Hepatocyte (in vitro differentiated cells): Measurements from ENCODE around the gene IL4R. TPM values are rescaled to one million over a fixed set of nuclear protein-coding genes. Genes with fewer than 3 reads are reported as not detected.

ENCODE experiments used
- DNase-seq: peaks from one replicate; pipeline ENCODE4 v3.0.0-alpha.2; 2016; ENCODE audit warnings: low spot score
- H2AFZ ChIP-seq: fragments of 200-600 bp; sonication (generic); 2 replicates; pipeline ENCODE4 v1.6.0; 2016; ENCODE audit warnings: antibody characterized with exemption, mild to moderate bottlenecking
- H3K27ac ChIP-seq: fragments of 200-600 bp; sonication (generic); 2 replicates; pipeline ENCODE4 v1.5.1; 2016; ENCODE audit warnings: mild to moderate bottlenecking
- H3K27me3 ChIP-seq: fragments of 200-600 bp; sonication (generic); 2 replicates; pipeline ENCODE4 v1.6.1; 2016
- H3K36me3 ChIP-seq: fragments of 200-600 bp; sonication (generic); replicated peaks from 2 replicates; pipeline ENCODE4 v1.5.1; 2016; ENCODE audit warnings: low read depth; ENCODE audit not compliant: insufficient read depth
- H3K4me1 ChIP-seq: fragments of 200-600 bp; sonication (generic); 2 replicates; pipeline ENCODE4 v1.5.1; 2016; ENCODE audit warnings: mild to moderate bottlenecking, moderate library complexity; ENCODE audit not compliant: insufficient read depth
- H3K4me2 ChIP-seq: fragments of 200-600 bp; sonication (generic); 2 replicates; pipeline ENCODE4 v1.6.0; 2016
- H3K4me3 ChIP-seq: fragments of 200-600 bp; sonication (generic); 2 replicates; pipeline ENCODE4 v1.5.1; 2016; ENCODE audit warnings: mild to moderate bottlenecking
- H3K79me2 ChIP-seq: fragments of 200-600 bp; sonication (generic); 2 replicates; pipeline ENCODE4 v1.6.0; 2017; ENCODE audit warnings: mild to moderate bottlenecking
- H3K9me2 ChIP-seq: fragments of 200-600 bp; sonication (generic); replicated peaks from 2 replicates; pipeline ENCODE4 v1.6.0; 2017; ENCODE audit warnings: mild to moderate bottlenecking; ENCODE audit not compliant: insufficient read depth
- H3K9me3 ChIP-seq: fragments of 200-600 bp; sonication (generic); 2 replicates; pipeline ENCODE4 v1.5.1; 2016; ENCODE audit warnings: low read depth, mild to moderate bottlenecking
- H4K20me1 ChIP-seq: fragments of 200-600 bp; sonication (generic); 2 replicates; pipeline ENCODE4 v1.6.0; 2016; ENCODE audit warnings: mild to moderate bottlenecking; ENCODE audit not compliant: insufficient read depth, poor library complexity, severe bottlenecking
- CTCF ChIP-seq: fragments of 200-600 bp; sonication (generic); IDR thresholded peaks from 2 replicates; pipeline ENCODE4 v1.5.1; 2016; ENCODE audit warnings: antibody characterized with exemption, mild to moderate bottlenecking; ENCODE audit not compliant: poor library complexity
- EZH2 ChIP-seq: fragments of 200-600 bp; sonication (generic); IDR thresholded peaks from 2 replicates; pipeline ENCODE4 v1.6.1; 2016; ENCODE audit warnings: antibody characterized with exemption, mild to moderate bottlenecking, borderline replicate concordance
- EZH2phosphoT487 ChIP-seq: fragments of 200-600 bp; sonication (generic); IDR thresholded peaks from one replicate; pipeline ENCODE4 v1.6.1; 2018; ENCODE audit warnings: antibody characterized with exemption, mild to moderate bottlenecking, low read depth, moderate library complexity; ENCODE audit not compliant: unreplicated experiment, severe bottlenecking
- WGBS: methylation state at CpG from one replicate; pipeline ENCODE4 v1.1.6; 2016; ENCODE audit warnings: low lambda C conversion rate; ENCODE audit errors: missing lambda C conversion rate; 5-methylcytosine and 5-hydroxymethylcytosine counted together
- polyA plus RNA-seq: library from polyadenylated mRNA; unstranded; fragments of >200 nt; fragmentation: Nextera tagmentation; extraction: Ambion mirVana; gene quantifications from 2 replicates; pipeline ENCODE4 v1.2.1, GENCODE V29; 2016
- total RNA-seq: library from RNA; depleted of rRNA; stranded (reverse); fragments of >200 nt; gene quantifications from 2 replicates; pipeline ENCODE4 v1.2.3, GENCODE V29; 2014

Gene IL4R
- total and polyA plus RNA-seq, 2 experiments from 2014 or later, result 22.3 to 23.6 TPM

- no peaks in the 10 kb centered on the region for H3K9me3 ChIP-seq
- peaks cover 40% of the 10 kb centered on the region for H3K79me2 ChIP-seq
- H3K27me3 ChIP-seq, result no peaks in the 10 kb centered on the region
- H3K4me3 ChIP-seq, result no peak overlapping the region
- H3K4me2 ChIP-seq, result no peak overlapping the region
- H3K4me1 ChIP-seq, result peaks cover 7% of the 10 kb centered on the region
- no peak overlapping the region for H3K27ac ChIP-seq
- no peaks in the 10 kb centered on the region for H4K20me1 ChIP-seq
- H3K36me3 ChIP-seq, result no peaks in the 10 kb centered on the region
- WGBS, result 88% methylated on average over 6 of the region's 6 CpGs
- no peaks in the 10 kb centered on the region for H3K9me2 ChIP-seq
- DNase-seq, result no peak
- TF ChIP-seq EZH2 (no peak), CTCF (no peak), EZH2phosphoT487 (no peak)
- no peak overlapping the region for H2AFZ ChIP-seq
Observed at GRCh38 chr16:27332105-27332504, 18.3 kb downstream of the IL4R start.

- WGBS, result 82% methylated on average over 6 of the region's 6 CpGs
- Histone ChIP-seq H3K27ac (no peak overlapping the region), H3K79me2 (peaks cover 33% of the 10 kb centered on the region), H3K4me2 (no peak overlapping the region), H2AFZ (no peak overlapping the region), H4K20me1 (no peaks in the 10 kb centered on the region), H3K36me3 (no peaks in the 10 kb centered on the region), H3K9me2 (no peaks in the 10 kb centered on the region), H3K27me3 (no peaks in the 10 kb centered on the region), H3K4me3 (no peak overlapping the region), H3K4me1 (no peaks in the 10 kb centered on the region), H3K9me3 (no peaks in the 10 kb centered on the region)
- no peak for DNase-seq
- no peak for TF ChIP-seq CTCF
- no peak for TF ChIP-seq EZH2
- no peak for TF ChIP-seq EZH2phosphoT487
Observed at GRCh38 chr16:27333104-27333503, 19.3 kb downstream of the IL4R start.

GRCh38 chr16:27333549-27333948, 19.8 kb downstream of the IL4R start:
- H3K27me3 ChIP-seq, result no peaks in the 10 kb centered on the region
- WGBS, result 94% methylated on average over 3 of the region's 3 CpGs
- H3K9me2 ChIP-seq, result no peaks in the 10 kb centered on the region
- no peaks in the 10 kb centered on the region for H3K4me1 ChIP-seq
- peaks cover 30% of the 10 kb centered on the region for H3K79me2 ChIP-seq
- no peak overlapping the region for H3K4me3 ChIP-seq
- TF ChIP-seq EZH2 (no peak), CTCF (no peak), EZH2phosphoT487 (no peak)
- no peak overlapping the region for H3K27ac ChIP-seq
- no peaks in the 10 kb centered on the region for H3K36me3 ChIP-seq
- no peaks in the 10 kb centered on the region for H4K20me1 ChIP-seq
- no peaks in the 10 kb centered on the region for H3K9me3 ChIP-seq
- no peak overlapping the region for H3K4me2 ChIP-seq
- no peak for DNase-seq
- H2AFZ ChIP-seq, result no peak overlapping the region
